CD4-positive, alpha-beta T cell treated with Interleukin-4 for 1 hour (primary cell): ENCODE measurements around the gene TANGO6.
"Not testable (repeated sequence)": the region's sequence is repeated elsewhere in the genome, so short reads cannot be mapped to it uniquely, and the experiment has no call there.

ENCODE experiments used
- DNase-seq, 2 donors: peaks; one replicate each; pipeline ENCODE4 v3.0.0-alpha.2; 2020 to 2022

TANGO6 gene

DNA sequence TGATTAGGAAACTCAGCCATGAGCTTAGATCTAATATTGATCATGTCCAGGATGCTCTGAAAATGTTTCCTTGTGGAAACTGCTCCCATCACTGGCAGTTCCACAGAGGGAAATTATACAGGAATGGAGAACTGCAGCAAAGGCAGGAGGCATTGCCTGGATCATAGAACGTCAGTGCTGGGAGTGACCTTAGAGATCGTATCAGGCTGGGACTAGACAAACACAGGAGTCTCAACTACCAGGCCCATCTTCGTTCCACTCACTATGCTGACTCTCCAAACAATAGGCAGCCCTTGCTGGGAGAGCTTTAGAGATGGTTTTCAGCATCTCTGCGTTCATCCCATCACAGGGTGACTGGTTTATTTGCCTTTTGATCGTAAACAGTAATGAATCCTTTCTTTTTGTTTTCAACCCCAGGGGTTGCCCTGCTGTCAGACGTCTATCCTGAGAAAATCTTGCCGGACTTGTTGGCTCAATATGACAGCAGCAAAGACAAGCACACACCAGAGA lies 130.3 kb downstream of the TANGO6 start:
- no peak for DNase-seq

DNA sequence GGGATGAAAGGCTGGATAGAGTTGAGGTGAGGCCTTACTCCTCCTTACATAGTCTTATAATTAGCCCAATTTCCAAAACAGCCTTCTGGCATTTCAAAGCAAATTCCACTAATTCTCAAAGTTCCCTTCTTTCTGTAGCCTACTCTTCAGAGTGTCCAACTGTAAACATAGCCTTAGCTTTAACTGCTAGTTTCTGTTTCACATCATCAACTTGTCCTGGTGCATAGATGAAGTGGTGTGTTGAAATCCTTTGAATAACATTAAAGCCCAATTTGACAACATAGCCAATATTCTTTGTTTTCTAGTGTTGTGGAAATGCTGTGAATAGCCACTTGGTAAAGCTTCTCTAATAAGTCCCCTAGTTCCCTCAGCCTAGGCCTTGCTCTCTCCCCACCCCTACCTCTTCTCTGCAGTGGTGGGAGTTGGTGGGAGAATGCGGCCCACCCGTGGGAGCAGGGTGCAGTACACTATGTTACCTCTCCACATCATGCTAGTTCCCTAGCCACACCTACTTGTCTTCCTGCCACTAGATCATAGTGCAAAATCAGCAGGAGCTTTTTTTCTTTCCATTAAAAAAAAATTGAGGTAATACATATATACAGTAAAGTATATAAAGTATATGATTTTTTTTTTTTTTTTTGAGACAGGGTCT lies 135.1 kb downstream of the TANGO6 start:
- no peak for DNase-seq

DNA sequence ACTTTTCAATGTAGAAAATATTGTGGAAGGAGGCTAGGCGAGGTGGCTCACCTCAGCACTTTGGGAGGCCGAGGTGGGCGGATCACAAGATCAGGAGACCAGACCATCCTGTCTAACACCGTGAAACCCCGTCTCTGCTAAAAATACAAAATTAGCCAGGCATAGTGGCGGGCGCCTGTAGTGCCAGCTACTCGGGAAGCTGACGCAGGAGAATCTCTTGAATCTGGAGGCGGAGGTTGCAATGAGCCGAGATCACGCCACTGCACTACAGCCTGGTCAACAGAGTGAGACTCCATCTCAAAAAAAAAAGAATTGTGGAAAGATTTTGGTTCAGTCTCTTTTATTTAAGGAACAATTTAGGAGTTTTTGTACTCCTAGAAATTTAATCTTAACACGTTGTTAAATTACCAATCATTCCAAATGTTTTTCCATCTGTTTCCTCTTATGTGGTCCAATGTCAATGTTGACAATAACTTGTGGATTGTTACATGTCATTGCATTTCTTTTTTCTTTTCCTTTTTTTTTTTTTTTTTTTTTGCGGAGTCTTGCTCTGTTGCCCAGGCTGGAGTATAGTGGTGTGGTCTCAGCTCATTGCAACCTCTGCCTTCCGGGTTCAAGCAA lies 137.5 kb downstream of the TANGO6 start:
- no peak for DNase-seq

DNA sequence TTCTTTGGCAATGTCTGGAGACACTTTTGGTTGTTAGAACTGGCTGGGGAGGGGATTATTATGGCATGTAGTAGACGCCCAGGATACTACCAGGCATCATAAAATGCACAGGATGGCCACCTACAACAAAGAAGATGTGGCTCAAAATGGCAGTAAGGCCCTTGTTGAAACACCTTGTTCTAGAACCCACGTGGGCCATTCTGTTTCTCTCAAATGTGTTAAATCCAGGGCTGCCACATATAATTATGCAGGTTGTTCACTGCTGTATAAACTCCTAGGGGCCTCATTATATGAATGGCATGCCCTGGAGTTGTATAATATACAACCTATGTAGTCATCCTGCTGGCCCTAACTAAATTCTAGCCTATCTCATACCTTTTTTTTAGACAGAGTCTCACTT lies 138.6 kb downstream of the TANGO6 start:
- DNase-seq: no peak

DNA sequence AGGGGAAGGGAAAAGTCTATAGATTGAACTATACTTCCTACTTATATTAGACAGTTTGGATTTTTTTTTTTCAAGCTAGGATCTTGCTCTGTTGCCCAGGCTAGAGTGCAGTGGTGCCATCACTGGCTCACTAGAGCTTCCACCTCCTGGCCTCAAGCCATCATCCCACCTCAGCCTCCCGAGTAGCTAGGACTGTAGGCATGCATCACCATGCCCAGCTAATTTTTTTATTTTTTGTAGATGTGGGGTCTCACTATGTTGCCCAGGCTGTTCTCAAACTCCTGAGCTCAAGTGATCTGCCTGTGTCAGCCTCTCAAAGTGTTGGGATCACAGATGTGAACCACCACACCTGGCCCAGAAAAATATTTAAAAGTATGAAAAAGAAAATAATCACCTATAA lies 141.1 kb downstream of the TANGO6 start:
- DNase-seq: no peak

DNA sequence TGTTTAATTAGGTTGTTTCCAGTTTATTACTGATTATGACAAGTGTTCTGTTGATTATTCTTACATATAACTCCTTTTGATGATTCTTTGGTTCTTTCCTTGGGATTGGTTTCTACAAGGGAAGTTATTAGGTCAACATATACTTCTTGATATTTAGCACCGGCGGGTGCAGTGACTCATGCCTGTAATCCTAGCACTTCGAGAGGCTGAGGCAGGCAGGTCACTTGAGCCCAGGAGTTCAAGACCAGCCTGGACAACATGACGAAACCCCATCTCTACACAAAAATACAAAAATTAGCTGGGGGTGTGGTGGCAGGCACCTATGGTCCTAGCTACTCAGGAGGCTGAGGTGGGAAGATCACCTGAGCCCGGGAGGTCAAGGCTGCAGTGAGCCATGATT lies 141.9 kb downstream of the TANGO6 start:
- no peak for DNase-seq

DNA sequence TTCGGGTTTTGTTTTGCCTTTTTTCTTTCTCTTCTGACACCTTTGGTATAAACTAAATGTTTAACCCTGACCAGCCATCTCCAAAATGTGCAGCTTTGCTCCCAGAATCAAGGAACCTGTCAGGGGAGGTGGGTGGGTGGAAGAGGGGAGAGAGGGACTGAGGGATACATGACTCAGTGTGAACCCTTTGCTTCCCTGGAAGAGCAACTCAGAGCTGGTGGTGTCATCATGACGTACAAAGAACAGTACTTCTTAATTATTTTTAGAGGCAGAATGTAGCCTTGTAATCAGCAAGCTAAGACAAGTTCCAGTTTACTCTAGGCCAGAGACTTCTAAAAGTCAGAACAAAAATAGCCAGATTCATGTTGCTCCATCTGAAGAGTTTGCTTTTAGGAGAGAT lies 142.5 kb downstream of the TANGO6 start:
- no peak for DNase-seq

DNA sequence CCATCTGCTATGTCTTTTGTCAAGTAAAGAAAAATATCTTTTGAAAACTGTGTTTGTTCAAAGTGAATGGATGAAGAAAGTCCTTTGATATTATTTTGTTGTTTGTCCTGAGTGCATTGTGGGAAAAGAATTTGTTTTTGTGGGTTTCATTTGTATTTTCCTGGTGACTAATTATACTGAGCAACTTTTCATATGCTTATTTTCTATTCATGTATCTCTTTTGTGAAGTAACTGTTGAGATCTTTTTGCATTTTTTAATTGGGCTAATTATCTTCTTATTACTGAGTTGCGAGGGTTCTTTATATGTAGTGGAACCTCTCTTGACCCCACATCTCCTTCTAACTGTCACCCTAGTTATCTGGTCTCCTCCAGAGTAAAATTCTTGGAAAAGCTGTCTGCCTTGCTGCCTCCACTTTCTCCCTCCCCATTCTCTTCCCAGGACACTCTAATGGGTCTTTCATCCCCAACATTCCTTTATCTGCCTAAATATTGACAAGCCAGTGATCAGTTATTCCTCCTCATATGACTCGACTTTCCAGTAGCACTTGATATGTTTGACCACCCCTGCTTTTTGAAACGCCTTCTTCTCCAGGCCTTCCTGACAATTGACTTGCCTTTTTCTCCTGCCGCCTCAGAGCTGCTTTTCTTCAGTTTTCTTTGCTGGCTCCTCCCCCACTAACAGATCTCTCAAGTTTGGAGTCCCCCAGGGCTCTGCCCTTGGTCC lies 144.6 kb downstream of the TANGO6 start:
- DNase-seq: no peak

DNA sequence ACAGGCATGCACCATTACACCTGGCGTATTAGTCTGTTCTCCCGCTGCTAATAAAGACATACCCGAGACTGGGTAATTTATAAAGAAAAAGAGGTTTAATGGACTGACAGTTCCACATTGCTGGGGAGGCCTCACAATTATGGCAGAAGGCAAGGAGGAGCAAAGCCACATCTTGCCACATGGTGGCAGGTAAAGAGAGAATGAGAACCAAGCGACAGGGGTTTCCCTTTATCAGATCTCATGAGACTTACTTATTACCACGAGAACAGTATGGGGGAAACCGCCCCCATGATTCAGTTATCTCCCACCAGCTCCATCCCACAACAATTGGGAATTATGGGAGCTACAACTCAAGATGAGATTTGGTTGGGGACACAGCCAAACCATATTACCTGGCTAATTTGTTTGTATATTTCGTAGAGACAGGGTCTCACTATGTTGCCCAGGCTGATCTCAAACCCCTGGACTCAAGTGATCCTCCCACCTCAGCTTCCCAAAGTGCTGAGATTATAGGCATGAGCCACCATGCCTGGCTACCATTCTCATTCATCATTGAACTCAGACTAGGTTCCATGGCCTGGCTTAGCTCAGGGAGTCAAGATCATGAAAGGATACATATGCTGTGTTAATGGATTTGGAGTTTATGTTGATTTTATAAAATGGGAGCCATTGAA lies 147.0 kb downstream of the TANGO6 start:
- DNase-seq: not testable (repeated sequence)

DNA sequence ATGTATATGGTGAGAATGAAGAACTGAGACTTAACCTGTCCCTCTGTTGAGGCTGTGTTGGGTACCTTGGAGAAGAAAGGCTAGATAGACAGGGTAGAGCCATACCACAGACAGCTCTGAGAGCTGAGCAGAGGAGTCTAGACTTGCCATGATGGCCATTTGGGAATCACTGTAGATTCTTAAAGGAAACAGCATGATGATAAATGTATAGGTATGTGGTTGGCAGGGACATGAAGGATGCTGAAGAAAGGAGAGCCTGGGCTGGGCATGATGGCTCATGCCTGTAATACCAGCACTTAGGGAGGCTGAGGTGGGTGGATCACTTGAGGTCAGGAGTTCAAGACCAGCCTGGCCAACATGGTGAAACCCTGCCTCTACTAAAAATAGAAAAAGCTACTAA lies 147.7 kb downstream of the TANGO6 start:
- DNase-seq: no peak

DNA sequence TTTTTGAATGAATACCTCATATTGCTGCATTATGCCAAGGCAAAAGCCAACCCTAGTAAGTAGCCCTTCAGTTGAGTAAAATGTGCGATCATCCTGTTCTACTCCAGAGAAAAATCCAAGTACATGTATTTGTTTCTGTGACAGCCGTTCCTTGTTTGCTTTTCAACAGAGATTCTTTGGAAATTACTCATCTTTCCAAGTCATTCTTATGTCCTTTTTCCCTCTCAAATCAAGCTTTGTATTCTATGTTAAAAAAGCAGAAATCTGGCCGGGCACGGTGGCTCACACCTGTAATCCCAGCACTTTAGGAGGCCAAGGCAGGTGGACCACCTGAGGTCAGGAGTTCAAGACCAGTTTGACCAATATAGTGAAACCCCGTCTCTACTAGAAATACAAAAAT lies 149.2 kb downstream of the TANGO6 start:
- DNase-seq: no peak

DNA sequence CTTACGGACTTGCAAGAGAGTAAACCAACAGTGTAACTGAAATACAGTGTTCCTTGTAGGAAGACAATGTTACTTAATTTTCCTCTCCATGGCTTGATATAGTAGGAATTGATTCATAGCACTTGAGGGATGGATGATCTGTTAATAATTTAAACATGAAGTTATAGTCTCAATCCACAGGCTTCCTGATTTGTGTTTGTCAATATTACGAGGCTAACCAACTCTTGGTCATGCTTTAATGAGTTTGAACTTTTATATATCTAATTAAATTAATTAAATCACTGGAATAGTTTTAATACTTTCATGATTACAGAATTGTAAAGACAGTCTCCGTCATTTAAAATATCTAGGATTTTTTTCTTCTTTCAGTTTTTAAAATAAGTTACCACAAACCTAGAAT lies 150.1 kb downstream of the TANGO6 start:
- no peak for DNase-seq

DNA sequence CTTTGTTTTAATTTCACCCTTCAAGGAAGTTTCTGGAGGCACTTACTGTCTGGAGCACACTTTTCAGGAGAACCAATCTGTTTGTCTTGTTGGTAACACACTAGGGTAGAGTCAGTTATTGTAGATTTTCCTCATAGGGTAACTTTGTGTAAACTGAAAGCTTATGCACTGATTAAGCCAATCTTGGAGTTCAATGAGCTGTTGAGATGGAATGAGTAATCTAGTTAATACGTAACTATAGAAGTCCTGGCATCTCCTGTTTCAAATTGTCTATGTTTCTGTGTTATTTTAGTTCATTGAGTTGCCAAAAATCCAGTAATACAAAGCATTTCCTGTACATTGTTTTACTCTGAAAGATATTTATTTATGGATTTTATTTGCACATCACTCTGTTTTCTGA lies 150.6 kb downstream of the TANGO6 start:
- DNase-seq: no peak

DNA sequence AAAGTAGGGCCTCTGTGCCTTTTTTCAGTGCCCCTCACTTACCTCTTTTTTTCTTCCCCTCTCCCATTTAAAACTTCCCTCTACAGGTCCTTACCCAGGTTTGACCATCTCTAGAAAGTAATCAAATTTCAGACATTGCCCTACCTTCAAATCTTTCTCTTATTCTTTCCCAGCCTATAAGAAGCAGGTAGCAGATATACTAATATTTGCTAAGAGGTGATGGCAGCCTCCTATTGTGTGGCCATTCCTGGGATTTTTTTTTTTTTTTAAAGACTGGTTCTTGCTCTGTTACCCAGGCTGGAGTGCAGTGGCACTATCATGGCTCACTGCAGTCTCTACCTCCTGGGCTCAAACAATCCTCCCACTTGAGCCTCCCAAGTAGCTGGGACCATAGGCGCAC lies 151.0 kb downstream of the TANGO6 start:
- no peak for DNase-seq

DNA sequence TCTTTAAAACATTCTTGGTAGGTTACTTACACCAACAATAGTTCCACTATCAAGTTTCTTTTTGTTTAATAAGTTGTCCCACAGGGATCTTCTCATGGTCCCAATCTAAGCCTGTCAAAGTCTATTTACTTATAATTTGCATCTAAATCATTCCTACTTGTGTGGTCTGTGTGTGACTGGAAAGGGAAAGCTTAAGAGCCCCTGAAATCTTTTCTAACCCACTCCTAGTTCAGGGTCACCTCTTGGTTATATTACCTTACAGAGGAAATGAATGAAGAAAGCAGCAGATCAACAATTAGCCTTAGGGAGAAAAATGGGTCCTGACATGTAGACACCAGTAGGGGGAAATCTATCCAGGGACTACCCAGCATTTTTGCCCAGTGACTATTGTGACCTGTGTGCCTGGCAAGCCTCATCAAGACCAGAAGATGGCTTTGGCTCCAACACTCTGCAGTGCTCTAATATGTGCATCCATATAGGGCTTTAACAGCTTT lies 151.7 kb downstream of the TANGO6 start:
- no peak for DNase-seq

DNA sequence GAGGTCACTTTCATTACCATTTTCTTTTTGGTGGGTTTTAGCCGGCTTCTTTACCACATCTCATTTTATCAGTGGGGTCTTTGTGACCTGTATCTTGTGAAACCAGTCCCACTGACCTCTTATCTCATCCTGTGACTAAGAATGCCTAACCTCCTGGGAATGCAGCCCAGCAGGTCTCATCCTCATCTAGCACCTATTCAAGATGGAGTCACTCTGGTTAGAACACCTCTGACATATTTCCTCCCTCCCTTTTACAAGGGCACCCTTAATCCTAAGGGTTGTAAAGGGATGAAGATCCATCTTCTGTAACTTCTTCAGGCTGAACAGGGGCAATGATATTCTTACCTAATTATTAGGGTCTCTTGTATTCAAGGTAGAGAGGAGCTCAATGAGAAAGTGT lies 154.2 kb downstream of the TANGO6 start:
- DNase-seq: no peak

DNA sequence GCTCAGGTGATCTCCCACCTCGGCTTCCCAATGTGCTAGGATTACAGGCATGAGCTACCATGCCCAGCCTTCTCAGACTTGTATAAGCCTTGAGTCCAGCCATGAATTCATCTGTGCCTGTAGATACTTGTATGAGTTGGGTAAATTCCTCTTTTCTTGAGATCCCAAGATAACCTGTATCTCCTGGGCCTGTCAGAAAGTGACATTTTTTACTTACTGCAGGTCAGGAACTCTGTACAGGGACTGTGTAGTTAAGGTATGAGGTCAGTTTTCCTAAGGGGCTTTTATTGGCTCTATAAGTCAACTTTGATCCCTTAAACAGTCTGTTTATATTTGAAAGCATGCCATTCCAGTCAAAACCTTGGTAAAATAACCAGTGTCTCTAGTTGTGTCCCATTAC lies 155.8 kb downstream of the TANGO6 start:
- no peak for DNase-seq

DNA sequence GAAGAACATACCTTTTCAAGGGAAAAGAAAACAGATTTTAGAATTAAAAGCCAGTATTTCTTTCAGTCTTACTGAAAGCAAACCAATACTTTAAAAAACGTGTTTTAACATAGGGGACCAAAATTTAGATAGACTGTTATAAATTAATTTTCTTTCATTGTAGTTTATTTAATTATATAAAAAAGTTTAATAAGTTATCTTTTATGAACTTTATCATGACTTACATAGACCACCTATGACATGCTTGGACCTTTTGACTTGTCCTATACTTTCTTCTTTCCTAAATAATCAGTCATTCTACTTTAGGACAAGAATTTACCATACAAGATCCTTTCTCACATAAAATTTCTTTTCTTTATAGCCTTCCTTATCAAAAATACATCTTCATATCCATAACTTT lies 160.2 kb downstream of the TANGO6 start:
- no peak for DNase-seq

DNA sequence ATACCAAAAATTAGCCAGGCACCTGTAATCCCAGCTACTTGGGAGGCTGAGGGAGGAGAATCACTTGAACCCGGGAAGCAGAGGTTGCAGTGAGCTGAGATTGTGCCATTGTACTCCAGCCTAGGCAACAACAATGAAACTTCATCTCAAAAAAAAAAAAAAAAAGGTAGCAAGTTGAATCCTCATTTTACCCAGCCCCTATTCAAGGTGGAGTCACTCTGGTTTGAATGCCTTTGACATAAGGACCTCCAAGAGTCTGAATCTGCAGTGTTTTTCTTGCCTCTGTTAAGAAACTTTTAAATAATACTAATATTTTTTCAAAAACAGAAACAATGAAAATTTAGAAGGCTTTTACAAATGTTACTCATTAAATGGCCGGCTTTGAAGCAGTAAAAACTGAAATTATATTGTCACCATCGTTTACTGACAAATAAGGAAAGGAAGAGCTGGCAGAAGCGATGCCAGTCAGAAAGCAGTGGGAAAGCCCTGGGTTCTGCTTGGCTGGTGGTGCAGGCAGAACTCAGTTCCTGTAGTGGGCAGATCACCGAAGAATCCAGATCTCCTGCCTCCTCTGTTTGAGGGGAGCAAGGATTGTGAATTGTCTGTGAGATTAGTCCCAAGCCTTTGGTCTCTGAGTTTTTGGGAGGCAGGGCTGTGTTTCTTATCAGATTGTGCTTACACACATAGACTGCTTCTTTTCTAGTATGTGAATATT lies 162.5 kb downstream of the TANGO6 start:
- DNase-seq: no peak

DNA sequence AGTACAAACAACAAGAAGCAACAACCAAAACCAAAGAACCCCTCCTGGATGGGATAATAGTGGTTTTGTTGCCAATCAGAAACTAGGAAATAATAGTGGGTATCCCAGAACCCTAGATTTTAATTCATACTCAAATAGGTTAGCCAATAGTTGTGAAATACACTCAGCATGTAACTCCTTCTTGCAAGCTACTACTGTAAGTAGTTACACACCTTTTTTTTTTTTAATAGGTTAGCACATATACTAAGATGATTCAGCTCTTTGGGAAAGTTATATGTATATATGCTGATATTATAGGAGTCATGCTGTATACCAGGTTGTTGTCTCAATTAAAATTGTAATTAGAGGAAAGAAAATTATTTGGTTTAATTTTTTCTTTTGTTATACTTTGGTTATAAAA lies 169.6 kb downstream of the TANGO6 start:
- no peak for DNase-seq

DNA sequence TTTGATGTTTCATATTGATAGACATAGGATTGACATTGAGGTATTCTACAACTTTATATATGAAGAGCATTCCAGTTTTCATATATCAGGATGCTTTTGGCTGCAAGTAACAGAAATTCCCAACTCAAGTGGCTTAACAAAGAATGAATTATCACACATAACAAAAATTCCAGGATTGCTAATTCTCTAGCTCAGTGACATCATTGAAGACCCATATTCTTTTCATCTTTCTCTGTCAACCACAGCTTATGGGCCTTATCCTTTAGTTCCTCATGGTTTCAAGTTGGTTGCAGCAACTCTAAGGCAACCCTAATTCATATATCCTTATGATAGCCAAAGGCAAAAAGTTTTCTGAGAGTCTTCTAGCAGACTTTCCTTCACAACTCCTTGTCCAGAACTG lies 170.7 kb downstream of the TANGO6 start:
- no peak for DNase-seq

DNA sequence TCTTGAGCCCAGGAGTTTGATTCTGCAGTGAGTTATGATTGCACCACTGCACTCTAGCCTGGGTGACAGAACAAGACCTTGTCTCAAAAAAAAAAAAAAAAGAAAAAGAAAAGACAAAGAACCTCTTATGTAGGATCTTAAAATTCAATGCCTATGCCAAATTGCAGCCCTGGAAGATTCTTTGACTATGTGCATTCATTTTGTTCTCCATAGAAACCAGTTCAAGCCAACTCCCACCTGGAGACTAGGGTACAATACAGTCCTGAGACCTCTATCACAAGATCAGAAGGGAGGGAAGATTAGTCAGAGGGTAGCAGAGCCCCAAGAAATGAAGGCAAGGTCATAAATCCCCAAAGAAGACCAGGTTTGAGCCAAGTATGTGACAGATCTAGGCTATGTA lies 171.5 kb downstream of the TANGO6 start:
- DNase-seq: no peak
